Upper lobe of right lung (tissue), 1 donor: ENCODE results near the gene EPDR1. TPM values are rescaled to one million over a fixed set of nuclear protein-coding genes. Genes with fewer than 3 reads are reported as not detected.
A peak's percentile ranks its signal among the peaks of the same experiment; 100 is the strongest.

Experiments used
- ATAC-seq: fragments of 200-7000 bp; cut with Tn5 transposase; one replicate; pipeline ENCODE4 v1.9.1; 2020; ENCODE audit warnings: mild to moderate bottlenecking, moderate library complexity
- DNase-seq: peaks from one replicate; pipeline ENCODE4 v3.0.0-alpha.2; 2020
- H3K27ac ChIP-seq: fragments of 200-600 bp; one replicate; pipeline ENCODE4 v1.8.0; 2022
- H3K27me3 ChIP-seq: fragments of 200-600 bp; one replicate; pipeline ENCODE4 v1.8.0; 2022; ENCODE audit warnings: mild to moderate bottlenecking
- H3K36me3 ChIP-seq: fragments of 200-600 bp; one replicate; pipeline ENCODE4 v1.8.0; 2022
- H3K4me1 ChIP-seq: fragments of 200-600 bp; one replicate; pipeline ENCODE4 v1.8.0; 2022
- H3K4me3 ChIP-seq: fragments of 200-600 bp; one replicate; pipeline ENCODE4 v1.8.0; 2022; ENCODE audit warnings: mild to moderate bottlenecking
- H3K9me3 ChIP-seq: fragments of 200-600 bp; one replicate; pipeline ENCODE4 v1.8.0; 2022
- CTCF ChIP-seq: fragments of 200-600 bp; IDR thresholded peaks from one replicate; pipeline ENCODE4 v1.8.0; 2022; ENCODE audit warnings: antibody characterized with exemption
- intact Hi-C: fragments of 100-400 bp; cut with DNase I; formaldehyde crosslinking; loops from one replicate; pipeline ENCODE4 v1.11.0; 2022
- total RNA-seq: library from RNA; stranded (reverse); fragmentation: NEBNext Ultra II Directional; extraction: Animal tissue kit (Norgen Biotek cat#: 25700); gene quantifications from one replicate; pipeline ENCODE4 v1.2.1, GENCODE V29; 2021
- donor health status: DM: no; HTN: yes; CAD: no; lungs with severe emphysema.

The EPDR1 gene
- total RNA-seq, 1 donor from 2014 or later: 70.3 TPM

GRCh38 chr7:37930226-37930948 is 9.9 kb downstream of the EPDR1 start:
- peak overlapping the region; percentile 56 for H3K27ac ChIP-seq
- ATAC-seq: peak; percentile 86

GRCh38 chr7:37932543-37932942 is 12.1 kb downstream of the EPDR1 start:
- H3K9me3 ChIP-seq: no peaks in the 10 kb centered on the region
- no peak for TF ChIP-seq CTCF
- ATAC-seq (no peak), DNase-seq (no peak)
- H3K4me3 ChIP-seq: no peak overlapping the region
- peaks cover 10% of the 10 kb centered on the region for H3K4me1 ChIP-seq
- H3K27me3 ChIP-seq: no peaks in the 10 kb centered on the region
- intact Hi-C loops: no loop called here
- no peak overlapping the region for H3K27ac ChIP-seq
- no peaks in the 10 kb centered on the region for H3K36me3 ChIP-seq

More at GRCh38 chr7:37930226-37930948, 9.9 kb downstream of the EPDR1 start:
- intact Hi-C loops: no loop called here
- Histone ChIP-seq H3K9me3 (no peaks in the 10 kb centered on the region), H3K4me3 (no peak overlapping the region), H3K4me1 (peaks cover 10% of the 10 kb centered on the region), H3K27me3 (no peaks in the 10 kb centered on the region), H3K36me3 (no peaks in the 10 kb centered on the region)
- TF ChIP-seq CTCF: no peak
- DNase-seq: no peak

- no peaks in the 10 kb centered on the region for H3K36me3 ChIP-seq
- peaks cover 10% of the 10 kb centered on the region for H3K4me1 ChIP-seq
- intact Hi-C loops: no loop called here
- no peak for TF ChIP-seq CTCF
- no peak for DNase-seq
- no peaks in the 10 kb centered on the region for H3K9me3 ChIP-seq
- H3K4me3 ChIP-seq: no peak overlapping the region
- ATAC-seq: no peak
- no peak overlapping the region for H3K27ac ChIP-seq
- H3K27me3 ChIP-seq: no peaks in the 10 kb centered on the region
Observed at GRCh38 chr7:37933018-37933566, 12.7 kb downstream of the EPDR1 start.

- Histone ChIP-seq H3K36me3 (no peaks in the 10 kb centered on the region), H3K27ac (peak overlapping the region; percentile 27), H3K4me1 (peaks cover 6% of the 10 kb centered on the region), H3K4me3 (no peak overlapping the region), H3K27me3 (no peaks in the 10 kb centered on the region), H3K9me3 (no peaks in the 10 kb centered on the region)
- TF ChIP-seq CTCF: no peak
- intact Hi-C loops: no loop called here
- peak; percentile 68 for DNase-seq
- ATAC-seq: peak; percentile 80
Observed at GRCh38 chr7:37942934-37943610, 22.6 kb downstream of the EPDR1 start.

GRCh38 chr7:37943905-37944736 is 23.7 kb downstream of the EPDR1 start:
- no peak for DNase-seq
- ATAC-seq: peak; percentile 28
- Histone ChIP-seq H3K27ac (no peak overlapping the region), H3K4me3 (no peak overlapping the region), H3K4me1 (peaks cover 6% of the 10 kb centered on the region), H3K9me3 (no peaks in the 10 kb centered on the region), H3K27me3 (no peaks in the 10 kb centered on the region), H3K36me3 (no peaks in the 10 kb centered on the region)
- intact Hi-C loops: no loop called here
- no peak for TF ChIP-seq CTCF
